ENCODE results near the gene UBE4A.
A peak's percentile ranks its signal among the peaks of the same experiment; 100 is the strongest.
"Not testable (repeated sequence)": the region's sequence is repeated elsewhere in the genome, so short reads cannot be mapped to it uniquely, and the experiment has no call there.

UBE4A gene

DNA sequence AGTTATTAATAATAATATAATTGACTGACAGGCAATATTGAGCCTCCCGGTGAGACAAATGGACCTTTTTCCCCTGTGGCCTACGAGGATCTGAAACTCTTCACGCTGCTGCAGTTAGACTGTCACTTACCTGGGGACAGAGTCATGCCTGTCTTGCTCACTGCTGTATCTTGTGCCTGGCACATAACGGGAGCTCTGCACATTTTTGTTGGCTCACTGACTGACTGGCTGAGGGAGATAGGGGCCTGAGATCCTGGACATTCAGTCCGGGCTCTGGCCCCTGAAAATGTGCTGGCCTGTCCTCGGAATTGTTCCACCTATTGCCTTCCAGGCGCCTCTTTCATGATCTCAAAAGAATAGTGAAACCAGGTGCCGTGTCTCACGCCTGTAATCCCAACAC is 16.2 kb upstream of the UBE4A start:
- DNase-seq = no peak

DNA sequence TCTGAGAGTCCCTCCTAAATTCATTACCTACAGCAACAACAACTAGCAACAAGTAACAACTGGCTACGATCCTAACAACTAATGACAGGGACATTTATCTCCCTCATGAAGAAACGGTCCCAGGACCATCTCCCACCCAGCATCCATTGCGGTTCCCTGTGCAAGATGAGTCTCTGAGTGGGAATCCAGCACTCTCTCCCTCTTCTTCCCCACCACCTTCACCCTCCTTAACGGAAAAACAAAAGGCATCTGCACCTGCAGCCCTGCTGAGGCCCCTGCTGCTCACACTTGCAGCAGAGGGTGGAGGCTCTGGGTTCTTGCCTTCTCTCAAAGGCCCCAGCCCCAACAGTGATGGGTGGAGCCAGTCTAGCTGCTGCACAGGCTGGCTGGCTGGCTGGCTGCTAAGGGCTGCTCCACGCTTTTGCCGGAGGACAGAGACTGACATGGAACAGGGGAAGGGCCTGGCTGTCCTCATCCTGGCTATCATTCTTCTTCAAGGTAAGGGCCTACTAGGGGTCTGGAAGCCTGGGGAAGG is 15.4 kb upstream of the UBE4A start, which contains the start of gene CD3G:
TSS of gene CD3G (plus strand) at position 364 of the 535 bp plus-strand sequence. CDS start at position 444, 80 bp downstream.
- no peak for DNase-seq

DNA sequence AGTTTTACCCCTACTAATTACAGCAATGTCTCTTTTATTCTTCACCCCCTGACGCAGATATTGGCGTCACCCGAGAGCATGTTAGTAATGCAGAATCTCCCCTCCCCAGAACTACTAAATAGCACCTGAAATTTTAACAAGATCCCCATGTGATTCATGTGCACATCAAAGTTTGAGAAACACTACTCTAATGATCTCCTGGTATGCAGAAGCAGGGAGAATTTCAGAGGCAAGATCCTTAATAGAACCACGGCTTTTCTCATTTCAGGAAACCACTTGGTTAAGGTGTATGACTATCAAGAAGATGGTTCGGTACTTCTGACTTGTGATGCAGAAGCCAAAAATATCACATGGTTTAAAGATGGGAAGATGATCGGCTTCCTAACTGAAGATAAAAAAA is 9.9 kb upstream of the UBE4A start:
- no peak for DNase-seq

DNA sequence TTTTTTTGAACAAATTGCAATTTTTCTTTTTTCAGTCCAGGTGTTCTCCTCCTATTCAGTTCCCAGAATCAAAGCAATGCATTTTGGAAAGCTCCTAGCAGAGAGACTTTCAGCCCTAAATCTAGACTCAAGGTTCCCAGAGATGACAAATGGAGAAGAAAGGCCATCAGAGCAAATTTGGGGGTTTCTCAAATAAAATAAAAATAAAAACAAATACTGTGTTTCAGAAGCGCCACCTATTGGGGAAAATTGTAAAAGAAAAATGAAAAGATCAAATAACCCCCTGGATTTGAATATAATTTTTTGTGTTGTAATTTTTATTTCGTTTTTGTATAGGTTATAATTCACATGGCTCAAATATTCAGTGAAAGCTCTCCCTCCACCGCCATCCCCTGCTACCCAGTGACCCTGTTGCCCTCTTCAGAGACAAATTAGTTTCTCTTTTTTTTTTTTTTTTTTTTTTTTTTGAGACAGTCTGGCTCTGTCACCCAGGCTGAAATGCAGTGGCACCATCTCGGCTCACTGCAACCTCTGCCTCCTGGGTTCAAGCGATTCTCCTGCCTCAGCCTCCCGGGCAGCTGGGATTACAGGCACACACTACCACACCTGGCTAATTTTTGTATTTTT is 6.2 kb upstream of the UBE4A start:
- peak in 1 of 2 experiments; percentile 4 for DNase-seq

DNA sequence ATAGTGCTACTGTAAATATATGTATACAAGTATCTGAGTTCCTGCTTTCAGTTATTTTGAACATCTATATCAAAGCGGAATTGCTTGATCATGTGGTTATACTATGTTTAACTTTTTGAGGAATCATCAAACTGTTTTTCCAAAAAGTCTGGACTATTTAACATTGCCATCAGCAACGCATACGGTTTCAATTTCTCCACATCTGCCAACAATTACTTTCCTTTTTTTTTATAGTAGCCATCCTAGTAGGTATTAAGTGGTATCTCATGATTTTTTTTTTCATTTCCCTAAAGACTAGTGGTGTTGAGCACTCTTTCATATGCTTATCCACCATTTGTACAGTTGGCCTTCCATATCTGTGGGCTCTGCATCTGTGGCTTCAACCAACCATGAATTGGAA is 1.3 kb upstream of the UBE4A start:
- DNase-seq = no peak

DNA sequence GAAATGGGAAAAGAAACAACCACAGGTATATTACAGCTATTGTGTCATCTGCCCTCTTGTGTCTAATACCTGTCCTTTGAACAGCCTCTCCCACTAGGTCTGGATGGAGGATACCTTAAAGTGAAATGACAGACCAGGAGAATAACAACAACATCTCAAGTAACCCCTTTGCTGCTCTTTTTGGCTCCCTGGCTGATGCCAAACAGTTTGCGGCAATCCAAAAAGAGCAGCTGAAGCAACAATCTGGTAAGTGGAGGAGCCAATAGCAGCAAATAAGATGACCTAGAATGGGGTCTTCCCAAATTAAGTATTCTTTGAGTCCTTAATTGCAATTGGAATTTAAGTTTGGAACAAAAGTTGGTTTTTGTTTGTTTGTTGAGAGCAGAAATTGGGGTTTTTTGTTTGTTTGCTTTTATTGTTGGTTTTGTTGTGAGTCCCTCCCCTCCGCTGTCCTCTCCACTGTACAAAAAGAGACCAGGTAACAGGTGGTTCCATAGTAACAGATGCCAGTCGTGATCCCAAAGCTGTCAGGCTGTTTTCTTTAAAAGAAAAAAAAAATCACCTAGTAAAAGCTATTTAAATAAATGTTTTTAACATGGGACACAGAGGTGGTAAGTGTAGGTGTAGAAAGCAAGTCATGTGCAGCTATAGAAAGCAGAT is 5.7 kb downstream of the UBE4A start:
- DNase-seq = no peak

DNA sequence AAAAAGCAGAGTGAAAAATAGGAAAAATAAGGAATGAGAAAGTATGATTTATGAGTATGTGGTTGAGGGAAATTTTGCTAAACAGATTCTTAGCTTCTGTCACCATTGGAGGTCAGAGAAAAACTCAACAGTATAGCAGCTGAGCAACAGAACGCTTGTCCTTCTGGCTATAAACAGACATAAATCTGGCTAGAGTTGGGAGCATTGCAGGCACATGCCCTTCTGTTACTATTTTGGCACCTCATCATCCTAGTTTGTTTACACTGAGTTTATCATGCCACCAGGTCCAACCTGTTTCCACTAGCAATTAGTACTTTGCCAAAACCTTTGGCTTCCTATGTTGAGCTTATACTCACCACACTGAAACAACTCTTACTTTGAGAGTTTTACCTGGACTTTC is 6.9 kb downstream of the UBE4A start:
- no peak for DNase-seq

DNA sequence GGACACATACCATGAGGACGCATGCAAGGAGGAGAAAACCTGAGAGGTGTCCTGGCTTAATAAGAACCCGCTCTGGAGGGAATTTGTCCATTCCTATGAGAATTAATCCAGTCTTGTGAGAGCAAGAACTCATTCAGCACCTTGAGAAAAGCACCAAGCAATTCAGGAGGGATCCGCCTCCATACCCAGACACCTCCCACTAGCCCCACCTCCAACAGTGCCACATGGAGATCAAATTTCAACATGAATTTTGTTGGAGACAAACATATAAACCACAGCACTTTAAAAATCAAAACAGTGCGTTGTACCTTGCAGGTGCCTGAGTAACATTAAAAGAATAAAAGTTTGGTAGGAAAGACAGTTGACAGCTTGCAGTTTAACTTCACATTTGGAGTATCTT is 11.4 kb downstream of the UBE4A start:
- DNase-seq = no peak

DNA sequence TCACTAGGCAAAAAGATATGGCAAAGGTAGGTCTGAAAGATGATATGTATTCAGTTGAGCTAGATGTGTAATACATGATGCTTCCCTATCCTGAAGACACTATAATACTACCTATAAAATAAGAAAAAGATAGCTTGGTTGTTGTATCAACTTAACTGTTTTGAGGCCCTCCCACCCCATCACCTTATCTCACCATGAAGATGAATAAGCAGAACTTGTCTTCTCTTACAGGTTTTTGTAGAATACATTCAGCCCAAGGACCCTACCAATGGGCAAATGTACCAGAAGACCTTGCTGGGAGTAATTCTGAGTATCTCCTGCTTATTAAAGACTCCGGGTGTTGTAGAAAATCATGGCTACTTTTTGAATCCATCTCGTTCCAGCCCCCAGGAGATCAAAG is 13.9 kb downstream of the UBE4A start:
- no peak for DNase-seq

DNA sequence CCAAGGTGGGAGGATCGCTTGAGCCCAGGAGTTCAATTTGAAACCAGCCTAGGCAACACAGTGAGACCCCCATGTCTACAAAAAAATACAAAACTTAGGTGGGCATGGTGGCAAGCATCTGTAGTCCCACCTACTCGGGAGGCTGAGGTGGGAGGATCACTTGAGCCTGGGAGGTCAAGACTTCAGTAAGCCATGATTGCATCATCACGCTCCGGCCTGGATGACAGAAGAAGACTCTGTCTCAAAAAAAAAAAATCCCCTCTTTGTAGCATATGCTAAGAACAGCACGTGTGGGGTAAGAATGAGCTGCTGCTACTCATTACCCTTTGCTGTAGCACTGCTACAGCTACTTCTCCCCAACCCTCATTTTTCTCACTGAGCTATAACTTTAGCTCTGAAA is 14.5 kb downstream of the UBE4A start:
- DNase-seq = no peak

DNA sequence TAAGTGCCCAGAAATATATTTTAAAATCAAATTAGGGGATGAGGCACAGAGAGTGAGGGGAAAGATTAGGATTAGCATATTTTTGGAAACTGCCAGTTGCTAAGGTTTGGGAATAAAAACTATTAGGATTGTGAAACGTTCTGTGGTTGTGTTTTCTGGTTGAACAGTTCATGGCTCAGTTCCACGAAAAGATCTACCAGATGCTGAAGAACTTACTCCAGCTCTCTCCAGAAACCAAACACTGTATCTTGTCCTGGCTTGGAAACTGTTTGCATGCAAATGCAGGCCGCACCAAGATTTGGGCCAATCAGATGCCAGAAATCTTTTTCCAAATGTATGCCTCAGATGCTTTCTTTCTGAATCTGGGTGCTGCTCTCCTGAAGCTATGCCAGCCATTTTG is 15.3 kb downstream of the UBE4A start:
- DNase-seq = no peak

DNA sequence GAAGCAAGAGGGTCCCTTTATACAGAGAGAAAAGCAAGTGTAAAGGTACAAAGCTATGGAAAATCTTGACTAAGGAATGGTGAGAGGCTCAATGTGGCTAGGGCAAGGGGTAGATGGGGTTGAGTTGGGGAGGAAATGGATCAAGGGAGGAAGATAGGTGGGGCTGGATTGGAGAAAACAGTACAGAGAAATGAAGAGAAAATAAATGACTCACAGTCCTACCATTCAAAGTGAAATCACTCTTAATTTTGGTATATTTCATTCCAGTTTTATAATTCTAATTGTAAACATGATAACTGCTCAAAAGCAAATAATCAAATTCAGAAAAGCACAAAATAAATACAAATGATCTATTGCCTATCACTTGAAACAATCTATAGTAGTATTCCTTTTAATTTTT is 16.6 kb downstream of the UBE4A start:
- no peak for DNase-seq

DNA sequence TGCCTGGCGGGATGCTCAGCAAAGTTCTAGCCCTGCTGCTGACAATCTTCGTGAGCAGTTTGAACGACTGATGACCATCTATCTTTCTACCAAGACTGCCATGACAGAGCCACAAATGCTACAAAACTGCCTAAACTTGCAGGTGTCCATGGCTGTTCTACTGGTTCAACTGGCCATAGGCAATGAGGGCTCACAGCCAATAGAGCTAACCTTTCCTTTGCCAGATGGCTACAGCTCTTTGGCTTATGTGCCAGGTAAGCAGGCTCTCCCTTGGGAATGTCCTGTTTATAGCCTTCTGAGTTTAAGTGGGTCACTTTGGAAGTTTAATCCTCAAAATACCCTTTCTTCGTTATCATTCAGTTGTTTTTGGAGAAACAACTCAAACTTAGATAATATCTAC is 20.1 kb downstream of the UBE4A start:
- DNase-seq = peak in 1 of 2 experiments; percentile 16

DNA sequence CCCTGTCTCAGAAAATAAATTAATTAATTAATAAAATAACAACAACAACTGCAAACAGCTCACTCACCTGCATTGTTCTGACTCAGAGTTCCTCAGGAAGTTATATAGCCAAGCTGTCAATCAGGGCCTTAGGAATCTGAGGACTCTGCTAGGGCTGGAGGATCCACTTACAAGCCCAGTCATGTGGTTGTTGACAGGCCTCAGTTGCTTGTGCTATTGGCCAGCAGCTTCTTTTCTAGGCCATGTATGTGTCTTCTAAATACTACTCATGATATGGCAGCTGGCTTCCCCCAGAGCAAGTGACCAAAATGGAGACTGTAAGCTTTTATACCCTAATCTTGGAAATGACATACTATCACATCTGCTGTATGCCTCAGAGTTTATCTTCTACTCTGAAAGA is 21.2 kb downstream of the UBE4A start:
- DNase-seq = no peak

DNA sequence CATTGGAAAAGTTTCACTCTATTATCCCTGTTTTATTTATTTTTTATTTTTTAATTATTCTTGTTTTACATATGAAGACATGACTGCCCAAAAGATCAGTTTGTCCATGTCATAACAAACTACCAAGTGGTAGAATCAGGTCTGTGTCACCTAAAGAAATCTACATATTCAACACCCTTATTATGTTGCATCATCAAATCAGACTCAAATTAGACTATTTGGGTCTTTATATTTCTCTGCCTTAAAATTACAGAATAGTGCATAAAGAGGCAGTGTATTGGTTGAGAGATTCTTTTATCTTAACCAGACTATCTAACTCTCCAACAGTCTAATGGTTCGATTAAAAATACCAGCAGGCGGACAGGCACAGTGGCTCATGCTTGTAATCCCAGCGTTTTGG is 23.6 kb downstream of the UBE4A start:
- DNase-seq = no peak

DNA sequence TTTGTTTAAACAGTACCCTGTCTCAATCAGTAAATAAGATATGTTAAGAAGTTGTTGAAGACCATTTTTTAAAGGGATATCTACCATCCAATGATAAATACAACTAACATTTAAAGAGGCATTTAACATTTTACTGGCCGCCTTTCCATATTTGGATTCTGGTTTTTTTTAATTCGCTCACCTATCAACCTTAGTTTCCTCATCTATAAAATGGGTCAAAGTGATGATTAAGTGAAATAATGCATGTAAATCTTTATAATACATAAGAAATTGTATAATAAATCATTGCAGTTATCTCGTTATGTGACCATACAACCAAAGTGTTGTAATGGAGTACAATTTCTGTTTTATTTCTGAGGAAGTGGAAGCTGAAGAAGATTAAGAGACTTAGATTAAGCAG is 24.3 kb downstream of the UBE4A start:
- DNase-seq = no peak

DNA sequence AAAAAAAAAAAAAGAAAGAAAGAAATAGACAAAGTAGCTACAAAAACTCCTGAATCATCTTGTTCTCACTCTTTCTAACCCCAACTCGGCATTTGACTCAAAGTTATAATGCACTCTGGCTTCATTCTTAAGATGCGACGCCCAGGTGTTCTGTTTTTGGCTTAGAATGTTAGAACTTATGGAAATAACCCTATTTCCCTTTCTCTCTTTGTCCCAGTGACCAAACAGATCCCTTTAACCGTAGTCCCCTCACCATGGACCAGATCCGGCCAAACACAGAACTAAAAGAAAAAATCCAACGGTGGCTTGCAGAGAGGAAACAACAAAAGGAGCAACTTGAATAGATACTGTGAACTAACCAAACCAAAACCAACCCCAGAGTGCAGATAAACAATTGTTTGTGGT is 36.7 kb downstream of the UBE4A start:
- DNase-seq = no peak

DNA sequence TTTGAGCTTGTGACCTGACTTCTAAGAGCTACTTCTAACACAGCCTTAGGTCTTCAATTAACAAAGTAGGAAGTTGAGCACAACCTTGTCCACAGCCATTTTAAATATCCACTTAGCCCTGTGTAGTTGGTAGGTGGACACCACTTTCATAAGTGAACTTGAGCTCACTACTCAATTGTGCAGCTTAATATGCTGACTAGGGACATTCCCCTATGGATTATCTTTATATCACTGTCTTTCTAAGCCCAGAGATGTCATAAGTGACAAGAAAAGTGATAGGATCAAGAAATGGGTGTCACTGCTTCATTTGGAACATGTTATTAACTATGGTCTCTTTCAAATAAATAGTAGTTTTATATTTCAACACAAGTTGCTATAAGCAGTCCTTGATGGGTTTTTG is 38.0 kb downstream of the UBE4A start:
- DNase-seq = no peak

DNA sequence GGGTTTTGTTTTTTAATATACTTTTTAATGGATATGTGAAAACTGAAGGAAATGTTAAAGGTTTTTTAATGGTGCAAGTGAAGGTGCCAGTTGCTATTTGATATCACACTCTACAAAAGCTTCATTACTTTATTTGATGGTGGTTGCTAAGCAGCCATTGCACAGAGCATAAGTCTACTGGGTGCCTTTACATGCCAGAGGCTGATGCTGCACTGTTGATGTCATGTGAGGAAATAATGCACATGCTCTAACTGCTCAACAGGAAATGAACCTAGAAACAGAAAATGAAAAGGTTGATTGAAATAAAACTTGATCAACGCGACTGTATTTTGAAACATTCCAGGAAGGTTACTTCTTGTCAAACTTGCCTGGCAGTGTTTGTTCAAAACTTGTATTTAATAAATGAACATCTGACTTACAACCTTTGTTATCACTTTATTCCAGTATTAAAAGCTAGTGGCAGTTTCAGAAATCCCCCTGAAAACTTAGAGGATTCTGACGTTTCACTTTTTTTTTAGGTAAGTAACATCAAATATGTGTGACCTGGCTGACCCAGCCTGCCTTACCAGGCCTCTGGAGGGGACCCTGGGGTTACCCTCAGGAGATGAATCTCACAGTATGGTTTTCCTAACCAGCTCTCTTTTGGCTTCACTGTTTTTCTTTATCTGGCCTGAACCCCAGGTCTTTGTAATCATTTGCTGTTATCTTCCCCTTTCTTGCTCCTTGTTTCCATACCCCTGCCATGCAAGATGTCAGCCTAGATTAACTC is 39.6 kb downstream of the UBE4A start:
- no peak for DNase-seq

DNA sequence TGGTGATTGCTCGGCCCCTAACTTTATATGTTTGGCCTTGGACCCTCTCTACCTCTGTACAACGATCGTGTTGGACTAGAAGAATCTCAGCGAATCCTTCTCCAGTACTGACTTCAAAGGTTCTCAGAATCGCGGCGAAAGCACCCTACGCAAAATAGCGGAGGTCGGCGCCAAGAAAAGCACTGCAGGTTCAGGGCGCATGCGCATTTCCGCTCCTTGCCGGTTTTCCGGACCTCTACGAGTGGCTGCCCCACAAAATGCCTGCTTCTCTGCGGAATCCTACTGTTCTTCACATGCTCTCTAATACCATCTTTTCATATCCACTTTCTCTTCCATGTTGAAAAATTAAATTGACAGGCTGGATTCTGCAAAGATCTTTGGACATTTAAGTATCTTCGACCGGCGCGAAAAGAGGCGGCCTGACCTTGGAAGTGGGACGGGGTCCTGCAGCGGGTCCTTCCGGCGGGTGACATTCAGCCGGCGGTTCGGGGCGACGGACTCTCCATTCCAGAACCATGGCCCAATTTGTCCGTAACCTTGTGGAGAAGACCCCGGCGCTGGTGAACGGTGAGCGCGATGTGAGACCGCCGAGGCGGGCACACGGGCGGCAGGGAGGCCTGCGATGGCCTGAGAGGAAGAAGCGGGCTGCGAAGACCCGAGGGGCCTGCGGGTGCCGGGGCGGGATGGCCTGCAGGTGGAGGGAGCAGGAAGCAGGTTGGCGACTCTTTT is 41.9 kb downstream of the UBE4A start, which contains the start of gene ATP5MG:
TSS of gene ATP5MG (plus strand) at position 456 of the 729 bp plus-strand sequence. CDS start at position 516, 60 bp downstream.
- peak; percentile 88 to 89 for DNase-seq

DNA sequence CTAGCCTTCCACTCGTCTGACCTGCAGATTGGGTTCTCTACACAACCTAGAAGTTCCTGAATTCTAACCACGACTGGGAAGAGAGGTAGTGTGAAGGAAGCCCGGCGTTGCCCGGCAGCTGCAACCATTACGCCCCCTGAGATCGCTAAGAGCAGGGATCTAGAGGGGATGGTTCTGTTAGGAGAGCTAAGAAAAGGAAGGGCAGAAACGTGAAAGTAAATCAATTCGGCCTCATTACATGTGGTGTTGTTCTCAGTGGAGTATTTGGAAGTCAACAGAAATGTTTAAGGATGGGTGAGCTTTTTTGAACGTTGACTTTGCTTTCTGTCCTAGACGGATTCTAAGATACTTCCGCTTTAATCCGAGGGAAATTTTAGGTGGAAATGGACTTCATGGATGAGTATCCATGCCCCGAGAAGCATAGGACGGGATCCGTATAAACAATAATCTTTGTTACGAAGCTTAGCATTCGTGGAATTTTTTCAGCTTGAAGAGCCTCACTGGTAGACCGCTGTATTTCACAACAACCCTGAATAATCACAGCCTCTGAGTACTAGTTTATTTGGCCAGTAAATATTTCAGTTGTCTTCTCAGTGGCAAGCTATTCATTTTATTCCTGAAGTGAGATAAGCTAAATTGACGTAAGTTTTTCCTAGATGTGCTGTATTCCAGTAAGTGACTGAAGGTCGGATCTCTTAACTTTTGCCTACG is 42.6 kb downstream of the UBE4A start:
- peak in 1 of 2 experiments; percentile 25 for DNase-seq

DNA sequence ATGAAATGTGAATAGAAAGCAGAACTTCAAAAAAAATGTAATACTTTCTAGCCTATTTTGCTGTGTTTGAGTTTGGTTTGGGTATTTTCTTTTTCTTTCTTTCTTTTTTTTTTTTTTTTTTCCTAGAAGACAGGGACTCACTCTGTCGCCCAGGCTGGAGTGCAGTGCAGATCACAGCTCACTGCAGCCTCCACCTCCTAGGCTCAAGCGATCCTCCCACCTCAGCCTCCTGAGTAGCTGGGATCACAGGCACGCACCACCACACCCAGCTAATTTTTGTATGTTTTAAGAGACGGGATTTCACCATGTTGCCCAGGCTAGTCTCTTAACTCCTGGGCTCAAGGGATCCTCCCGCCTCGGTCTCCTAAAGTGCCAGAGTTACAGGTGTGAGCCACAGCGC is 43.2 kb downstream of the UBE4A start:
- not testable (repeated sequence) for DNase-seq
